Fibroblast of the conjunctiva (primary cell): ENCODE data around the gene SNRPN.
"Not testable (repeated sequence)": the region's sequence is repeated elsewhere in the genome, so short reads cannot be mapped to it uniquely, and the experiment has no call there.

Experiments used
- DNase-seq: peaks from one replicate; pipeline ENCODE4 v3.0.0-alpha.2; 2010; ENCODE audit warnings: low read depth

SNRPN gene

GRCh38 chr15:24954783-24955530 is at the start of gene SNRPN, which contains the start of gene SNURF:
TSS of gene SNRPN (plus strand) at chr15:24954987. CDS start at chr15:24974454, 19,467 bp downstream.
TSS of gene SNURF (plus strand) at chr15:24954987. CDS start at chr15:24955049, 62 bp downstream.
- peak; percentile 35 for DNase-seq

DNA sequence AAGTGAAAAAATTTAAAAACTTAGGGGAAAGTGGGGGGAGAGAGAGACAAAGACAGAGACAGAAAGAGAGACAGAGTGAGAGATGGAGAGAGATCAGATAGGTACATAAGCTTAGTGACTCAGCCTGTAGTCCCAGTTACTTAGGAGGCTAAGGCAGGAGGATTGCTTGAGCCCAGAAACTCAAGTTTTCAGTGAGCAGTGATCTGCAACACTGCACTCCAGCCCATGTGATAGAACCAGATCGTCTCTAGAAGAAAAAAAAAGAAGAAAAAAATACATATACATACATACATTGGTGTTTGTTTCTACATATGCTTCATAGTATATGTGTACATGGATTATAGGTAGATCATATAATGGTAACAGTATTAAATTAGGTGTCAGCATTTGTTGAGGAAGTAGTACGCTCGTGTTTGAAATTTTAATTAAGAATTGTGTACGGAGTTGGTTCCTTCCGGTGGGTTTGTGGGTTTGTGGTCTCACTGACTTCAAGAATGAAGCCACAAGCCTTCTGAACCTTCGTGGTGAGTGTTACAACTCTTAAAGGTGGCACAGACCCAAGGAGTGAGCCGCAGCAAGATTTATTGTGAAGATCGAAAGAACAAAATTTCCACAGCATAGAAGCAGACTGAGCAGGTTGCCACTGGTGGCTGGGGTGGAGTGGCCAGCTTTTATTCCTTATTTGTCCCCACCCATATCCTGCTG is 38.3 kb upstream of the SNRPN start:
- no peak for DNase-seq

DNA sequence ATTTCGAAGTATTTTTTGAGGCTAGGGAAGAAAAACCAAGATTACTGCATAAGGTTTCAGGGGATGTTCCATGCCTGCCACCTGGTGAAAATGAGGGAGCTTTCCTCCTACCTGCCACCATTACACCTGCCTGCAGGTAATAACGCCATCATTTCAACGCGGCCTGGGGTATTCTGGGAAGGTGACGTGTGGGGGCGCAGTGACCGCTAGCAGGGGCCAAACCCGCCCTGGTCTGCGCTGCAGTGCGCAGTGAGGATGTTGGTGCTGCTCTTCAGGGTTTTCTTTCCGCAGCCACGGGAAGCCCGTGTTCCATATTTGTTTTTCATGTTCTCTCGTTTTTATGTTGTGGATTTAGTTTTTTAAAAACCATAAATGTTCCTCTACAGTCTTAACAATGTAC is 37.4 kb upstream of the SNRPN start:
- DNase-seq: no peak

GRCh38 chr15:24919446-24919845 is 35.3 kb upstream of the SNRPN start:
- no peak for DNase-seq

DNA sequence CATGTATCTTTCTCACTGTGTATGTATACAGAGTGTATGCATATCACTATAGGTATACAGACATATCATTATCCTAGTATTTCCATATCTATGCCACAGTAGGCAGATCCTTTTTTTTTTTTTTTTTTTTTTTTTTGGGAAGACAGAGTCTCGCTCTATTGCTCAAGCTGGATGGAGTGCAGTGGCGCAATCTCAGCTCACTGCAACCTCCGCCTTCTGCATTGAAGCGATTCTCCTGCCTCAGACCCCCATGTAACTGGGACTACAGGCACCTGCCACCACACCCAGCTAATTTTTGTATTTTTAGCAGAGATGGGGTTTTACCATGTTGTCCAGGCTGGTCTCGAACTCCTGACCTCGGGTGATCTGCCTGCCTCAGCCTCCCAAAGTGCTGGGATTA is 32.0 kb upstream of the SNRPN start:
- not testable (repeated sequence) for DNase-seq

GRCh38 chr15:24924153-24924552 is 30.6 kb upstream of the SNRPN start:
- no peak for DNase-seq

- no peak for DNase-seq
Observed at GRCh38 chr15:24924621-24925020, 30.2 kb upstream of the SNRPN start.

GRCh38 chr15:24931874-24932732 is 22.7 kb upstream of the SNRPN start:
- not testable (repeated sequence) for DNase-seq

- DNase-seq: no peak
Observed at GRCh38 chr15:24933716-24934115, 21.1 kb upstream of the SNRPN start.

DNA sequence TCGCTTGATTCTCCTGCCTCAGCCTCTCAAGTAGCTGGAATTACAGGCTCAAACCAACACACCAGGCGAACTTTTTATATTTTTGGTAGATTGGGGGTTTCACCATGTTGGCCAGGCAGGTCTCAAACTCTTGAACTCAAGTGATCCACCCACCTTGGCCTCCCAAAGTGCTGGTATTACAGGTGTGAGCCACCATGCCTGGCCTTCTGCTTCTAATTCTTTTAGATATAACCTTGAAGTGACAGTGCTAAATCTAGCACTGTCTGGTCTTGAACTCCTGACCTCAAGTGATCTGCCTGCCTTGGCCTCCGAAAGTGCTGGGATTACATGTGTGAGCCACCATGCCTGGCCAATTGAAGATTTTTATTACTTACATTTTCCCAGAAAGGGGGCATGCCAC is 16.6 kb upstream of the SNRPN start:
- DNase-seq: not testable (repeated sequence)

DNA sequence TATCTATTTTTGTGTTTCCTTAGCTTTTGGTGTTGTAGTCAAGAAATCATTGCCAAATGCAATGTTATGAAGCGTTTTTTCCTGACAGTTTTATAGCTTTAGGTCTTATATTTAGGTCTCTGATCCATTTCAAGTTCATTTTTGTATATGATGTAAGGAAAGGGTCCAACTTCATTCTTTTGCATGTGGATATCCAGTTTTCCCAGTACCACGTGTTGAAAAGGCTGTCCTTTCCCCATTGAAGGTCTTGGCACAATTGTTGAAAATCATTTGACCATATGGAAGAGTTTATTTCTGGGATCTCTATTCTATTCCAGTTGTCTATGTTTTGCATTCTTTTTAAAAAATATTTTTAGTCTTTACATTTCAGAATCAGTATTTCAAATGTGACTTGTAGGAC is 14.6 kb upstream of the SNRPN start:
- no peak for DNase-seq

GRCh38 chr15:24943361-24943760 is 11.4 kb upstream of the SNRPN start:
- DNase-seq: no peak

GRCh38 chr15:24944954-24945353 is 9.8 kb upstream of the SNRPN start:
- DNase-seq: no peak

- no peak for DNase-seq
Observed at GRCh38 chr15:24945711-24946110, 9.1 kb upstream of the SNRPN start.

- DNase-seq: no peak
Observed at GRCh38 chr15:24948495-24948894, 6.3 kb upstream of the SNRPN start.

GRCh38 chr15:24955531-24955921 is 739 bp downstream of the SNRPN start:
- DNase-seq: no peak

DNA sequence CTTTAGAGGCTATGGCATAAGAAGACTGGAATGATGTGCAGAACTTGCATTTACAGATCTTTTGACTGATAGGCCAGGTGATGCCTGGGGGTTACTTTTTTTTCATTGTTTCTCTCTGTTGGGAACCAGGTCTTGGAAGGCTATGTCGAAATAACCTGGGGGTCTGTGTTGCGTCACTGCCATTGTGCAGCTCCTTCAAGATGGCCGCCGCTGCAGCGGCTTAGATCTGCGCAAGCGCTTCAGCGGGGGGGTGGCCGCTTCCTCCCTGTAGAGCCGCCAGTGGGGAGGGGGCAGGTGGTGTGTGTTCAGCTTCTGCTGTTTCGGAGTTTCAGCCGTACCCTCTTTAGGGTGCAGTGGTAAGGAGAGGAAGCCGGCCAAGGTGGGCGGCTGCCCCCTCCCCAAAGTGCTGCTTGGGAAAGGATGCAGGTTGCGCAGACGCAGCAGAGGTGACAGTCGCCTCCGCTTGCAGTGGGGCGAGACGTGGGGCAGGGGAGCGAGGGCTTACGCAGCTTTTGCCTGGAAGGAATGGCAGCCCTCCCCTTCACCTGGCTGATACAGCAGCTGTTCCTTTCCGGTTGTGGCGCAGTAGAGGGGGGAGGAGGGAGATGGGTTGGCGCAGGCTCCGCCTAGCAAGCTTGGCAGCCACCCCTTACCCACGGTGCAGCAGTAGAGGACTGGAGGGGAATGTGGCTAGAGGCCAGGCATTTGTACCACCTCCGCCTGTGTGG is 1.5 kb downstream of the SNRPN start:
- DNase-seq: peak; percentile 39

DNA sequence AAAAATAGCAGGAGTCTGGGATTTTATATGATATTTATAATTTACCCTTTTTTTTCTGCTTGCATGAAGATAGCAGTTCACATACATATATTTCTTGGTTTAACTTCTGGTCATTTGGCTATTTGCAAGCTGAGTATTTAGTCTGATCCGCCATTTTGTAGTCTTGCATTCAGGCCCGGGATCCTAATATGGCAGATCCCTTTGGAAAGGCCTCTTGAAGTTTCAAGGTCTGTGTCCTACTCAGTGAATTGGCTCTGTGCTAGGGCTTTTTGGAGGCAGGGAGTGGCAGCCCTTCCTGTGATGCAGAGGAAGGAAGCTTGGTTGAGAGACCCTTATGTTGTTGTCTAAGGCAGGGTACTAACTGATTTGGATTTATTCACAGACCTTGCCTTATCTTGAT is 2.9 kb downstream of the SNRPN start:
- no peak for DNase-seq

GRCh38 chr15:24961967-24962366 is 7.2 kb downstream of the SNRPN start:
- no peak for DNase-seq

DNA sequence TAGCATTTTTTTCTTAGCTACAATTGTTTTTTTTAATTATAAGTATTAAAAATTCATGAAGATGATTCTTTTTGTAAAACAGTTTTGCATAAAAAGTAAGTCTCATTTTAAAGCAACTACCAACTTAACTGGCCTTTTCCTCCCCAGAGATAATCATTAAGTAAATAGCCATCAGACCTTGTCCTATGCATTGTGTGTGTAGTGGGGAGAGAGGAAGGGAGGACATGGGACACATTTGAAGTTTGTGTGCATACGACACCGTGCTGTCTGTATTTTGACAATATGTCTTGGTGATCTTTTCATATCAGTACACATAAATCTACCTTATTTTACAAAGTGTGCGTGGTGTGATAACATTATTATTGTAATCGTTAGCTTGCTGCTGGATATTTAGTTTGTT is 8.1 kb downstream of the SNRPN start:
- DNase-seq: no peak

DNA sequence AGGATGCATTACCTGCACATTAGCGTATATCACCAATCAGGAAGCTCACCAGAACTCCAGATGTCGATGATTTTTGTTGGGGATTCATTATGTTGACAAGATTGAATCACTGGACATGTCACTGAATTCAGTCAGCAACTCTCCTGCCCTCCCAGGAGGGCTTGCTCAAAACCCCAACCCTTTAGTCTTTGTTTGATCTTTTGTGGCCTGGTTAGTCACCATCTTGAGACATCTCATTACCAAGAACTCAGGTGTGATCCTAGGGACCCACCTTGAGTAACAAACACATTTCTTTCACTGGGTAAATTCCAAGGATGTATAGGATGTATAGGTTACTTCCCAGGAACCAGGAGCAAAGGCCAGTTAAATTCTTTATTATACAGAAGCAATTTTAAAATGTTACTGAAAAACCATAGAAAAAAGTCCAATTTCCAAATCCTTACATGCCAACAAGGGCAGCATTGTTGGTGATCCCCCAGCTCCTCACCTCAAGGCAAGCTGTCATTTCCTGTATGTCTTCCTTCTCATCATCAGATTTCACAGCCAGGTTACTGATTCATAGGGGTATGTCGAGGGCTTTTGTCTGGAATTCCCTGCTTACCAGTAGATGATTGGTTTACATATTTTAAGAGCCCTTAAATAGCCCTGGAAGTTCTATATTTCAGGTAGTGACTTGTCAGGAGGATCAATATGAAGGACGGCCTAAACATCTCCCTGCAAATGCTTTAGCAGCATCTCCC is 11.7 kb downstream of the SNRPN start:
- DNase-seq: no peak
